ENCODE data around the gene ROR2. TPM values are rescaled to one million over a fixed set of nuclear protein-coding genes. Genes with fewer than 3 reads are reported as not detected.
A peak's percentile ranks its signal among the peaks of the same experiment; 100 is the strongest.

Gene ROR2
- total and polyA plus RNA-seq, 2 experiments from 2014 or later, result 8.1 to 18.8 TPM

GRCh38 chr9:91720751-91721705, 229.0 kb downstream of the ROR2 start:
- Histone ChIP-seq H4K20me1 (replicated peaks; ENCODE audit: insufficient read depth) (no peaks in the 10 kb centered on the region), H3F3A (replicated peaks; ENCODE audit: low read depth) (no peaks in the 10 kb centered on the region), H3K4me1 (ENCODE audit: insufficient read depth) (peaks cover 5% of the 10 kb centered on the region; the same call in 1 of the 2 replicates), H3K27me3 (ENCODE audit: insufficient read depth) (no peaks in the 10 kb centered on the region), H3K27ac (ENCODE audit: low read depth) (no peak overlapping the region), H3K9me2 (ENCODE audit: insufficient read depth) (0 out of 2 replicates have a peak, but pooled peaks cover 3% of the 10 kb centered on the region), H3K4me3 (no peak overlapping the region), H2AFZ (no peak overlapping the region), H3K36me3 (ENCODE audit: insufficient read depth) (no peaks in the 10 kb centered on the region), H3K79me2 (replicated peaks; ENCODE audit: insufficient read depth) (no peaks in the 10 kb centered on the region), H3K4me2 (no peak overlapping the region)
- no peak for DNase-seq (ENCODE audit: low spot score)
- peaks cover 6% of the 10 kb centered on the region for H3K9me3 Mint-ChIP-seq
- no peak overlapping the region for H3K4me3 Mint-ChIP-seq
- peaks cover 9% of the 10 kb centered on the region for H3K27me3 Mint-ChIP-seq (ENCODE audit: insufficient read depth, low read depth, poor library complexity)
- TF ChIP-seq STAT1 (IDR thresholded peaks at IDR 0.05; ENCODE audit: unreplicated experiment) (no peak), POLR2AphosphoS5 (IDR thresholded peaks at IDR 0.05; ENCODE audit: low read depth) (no peak), ZNF462 (CRISPR knock-in tag; IDR thresholded peaks at IDR 0.05) (no peak), NANOG (IDR thresholded peaks at IDR 0.05; ENCODE audit: borderline replicate concordance) (no peak), REST (IDR thresholded peaks at IDR 0.05; ENCODE audit: unreplicated experiment) (no peak), EZH2 (IDR thresholded peaks at IDR 0.05; ENCODE audit: low read depth, unreplicated experiment) (no peak), CREB1 (CRISPR knock-in tag; IDR thresholded peaks at IDR 0.05; ENCODE audit: low read depth) (no peak), ZNF114 (CRISPR knock-in tag; IDR thresholded peaks at IDR 0.05) (no peak), CTCF (conservative IDR thresholded peaks at IDR 0.05; ENCODE audit: low read depth in 2 of 2) (no peak), ZNF331 (CRISPR knock-in tag; IDR thresholded peaks at IDR 0.05; ENCODE audit: low read depth) (no peak), JUNB (IDR thresholded peaks at IDR 0.05; ENCODE audit: unreplicated experiment) (no peak), ETS1 (IDR thresholded peaks at IDR 0.05) (no peak), EZH2phosphoT487 (IDR thresholded peaks at IDR 0.05; ENCODE audit: unreplicated experiment) (no peak)
- H3K27ac Mint-ChIP-seq, result no peak overlapping the region
- H3K36me3 Mint-ChIP-seq (ENCODE audit: low read depth), result peaks cover 5% of the 10 kb centered on the region; the same call in 2 of the 3 replicates
- ATAC-seq, result peak; percentile 58
- H3K4me1 Mint-ChIP-seq, result peaks cover 5% of the 10 kb centered on the region; the same call in 2 of the 3 replicates

Measured in GM23338 (cell line).